ENCODE results near the gene PRR30. TPM values are rescaled to one million over a fixed set of nuclear protein-coding genes. Genes with fewer than 3 reads are reported as not detected.

The PRR30 gene
- total RNA-seq, 3 donors from 2014 or later, result not detected

- Histone ChIP-seq H3K27ac (no peak overlapping the region), H3K4me3 (no peak overlapping the region), H3K4me1 (no peaks in the 10 kb centered on the region), H3K36me3 (no peaks in the 10 kb centered on the region), H3K27me3 (no peaks in the 10 kb centered on the region), H3K9me3 (no peaks in the 10 kb centered on the region)
- TF ChIP-seq POLR2A (IDR thresholded peaks at IDR 0.05), result no peak
- no peak for TF ChIP-seq CTCF (IDR thresholded peaks at IDR 0.05)
- TF ChIP-seq POLR2AphosphoS5 (IDR thresholded peaks at IDR 0.05), result no peak
- DNase-seq (ENCODE audit: low spot score in 2 of 2), result no peak
- intact Hi-C loops (cut with DNase I; ENCODE audit: low total_unique reads), result no loop called here
These were observed 21.0 kb upstream of the PRR30 start for GRCh38 chr2:27160191-27160590.

GRCh38 chr2:27159271-27159670, 20.1 kb upstream of the PRR30 start:
- Histone ChIP-seq H3K27ac (no peak overlapping the region), H3K9me3 (no peaks in the 10 kb centered on the region), H3K27me3 (no peaks in the 10 kb centered on the region), H3K4me3 (no peak overlapping the region), H3K4me1 (no peaks in the 10 kb centered on the region), H3K36me3 (no peaks in the 10 kb centered on the region)
- TF ChIP-seq CTCF (IDR thresholded peaks at IDR 0.05), result no peak
- no peak for TF ChIP-seq POLR2AphosphoS5 (IDR thresholded peaks at IDR 0.05)
- TF ChIP-seq POLR2A (IDR thresholded peaks at IDR 0.05), result no peak
- DNase-seq (ENCODE audit: low spot score in 2 of 2), result no peak
- intact Hi-C loops (cut with DNase I; ENCODE audit: low total_unique reads), result no loop called here

GRCh38 chr2:27158468-27158867, 19.3 kb upstream of the PRR30 start:
- no peak for DNase-seq (ENCODE audit: low spot score in 2 of 2)
- H3K4me1 ChIP-seq, result no peaks in the 10 kb centered on the region
- no peak for TF ChIP-seq POLR2AphosphoS5 (IDR thresholded peaks at IDR 0.05)
- TF ChIP-seq POLR2A (IDR thresholded peaks at IDR 0.05), result no peak
- TF ChIP-seq CTCF (IDR thresholded peaks at IDR 0.05), result no peak
- intact Hi-C loops (cut with DNase I; ENCODE audit: low total_unique reads), result no loop called here
- H3K36me3 ChIP-seq, result no peaks in the 10 kb centered on the region
- H3K27ac ChIP-seq, result no peak overlapping the region
- no peak overlapping the region for H3K4me3 ChIP-seq
- H3K9me3 ChIP-seq, result no peaks in the 10 kb centered on the region
- no peaks in the 10 kb centered on the region for H3K27me3 ChIP-seq

- H3K4me1 ChIP-seq, result no peaks in the 10 kb centered on the region
- intact Hi-C loops (cut with DNase I; ENCODE audit: low total_unique reads), result no loop called here
- no peak for DNase-seq (ENCODE audit: low spot score in 2 of 2)
- no peak overlapping the region for H3K27ac ChIP-seq
- no peaks in the 10 kb centered on the region for H3K36me3 ChIP-seq
- H3K9me3 ChIP-seq, result no peaks in the 10 kb centered on the region
- no peaks in the 10 kb centered on the region for H3K27me3 ChIP-seq
- H3K4me3 ChIP-seq, result no peak overlapping the region
- TF ChIP-seq POLR2A (IDR thresholded peaks at IDR 0.05) (no peak), POLR2AphosphoS5 (IDR thresholded peaks at IDR 0.05) (no peak), CTCF (IDR thresholded peaks at IDR 0.05) (no peak)
These were observed 15.9 kb upstream of the PRR30 start for GRCh38 chr2:27155069-27155520.

GRCh38 chr2:27154488-27154887, 15.3 kb upstream of the PRR30 start:
- H3K4me1 ChIP-seq, result no peaks in the 10 kb centered on the region
- intact Hi-C loops (cut with DNase I; ENCODE audit: low total_unique reads), result no loop called here
- no peaks in the 10 kb centered on the region for H3K36me3 ChIP-seq
- TF ChIP-seq CTCF (IDR thresholded peaks at IDR 0.05), result no peak
- TF ChIP-seq POLR2AphosphoS5 (IDR thresholded peaks at IDR 0.05), result no peak
- no peak for TF ChIP-seq POLR2A (IDR thresholded peaks at IDR 0.05)
- no peak overlapping the region for H3K4me3 ChIP-seq
- no peak overlapping the region for H3K27ac ChIP-seq
- H3K9me3 ChIP-seq, result no peaks in the 10 kb centered on the region
- DNase-seq (ENCODE audit: low spot score in 2 of 2), result no peak
- H3K27me3 ChIP-seq, result no peaks in the 10 kb centered on the region
